HepG2 (cell line): ENCODE results near the gene TTLL13. TPM values are rescaled to one million over a fixed set of nuclear protein-coding genes. Genes with fewer than 3 reads are reported as not detected.

ENCODE experiments used
- CBX1 ChIP-seq: IDR thresholded peaks from one replicate; pipeline ENCODE4 v1.6.1; 2016; ENCODE audit warnings: antibody characterized with exemption, low read depth
- CSRNP2 ChIP-seq: sonication (generic); formaldehyde crosslinking; conservative IDR thresholded peaks from 2 replicates; pipeline ENCODE4 v1.8.0; 2022; ENCODE audit warnings: low read depth, missing genetic modification reagents
- CTCF ChIP-seq: sonication (generic); formaldehyde crosslinking; IDR thresholded peaks from 2 replicates; pipeline ENCODE4 v1.5.0; 2020; ENCODE audit warnings: mild to moderate bottlenecking, missing genetic modification reagents, moderate library complexity
- FOSL2 ChIP-seq: sonication (generic); formaldehyde crosslinking; IDR thresholded peaks from 2 replicates; pipeline ENCODE4 v1.4.0; 2020; ENCODE audit warnings: missing genetic modification reagents
- FOXP4 ChIP-seq: sonication (generic); formaldehyde crosslinking; IDR thresholded peaks from 2 replicates; pipeline ENCODE4 v1.4.0; 2020; ENCODE audit warnings: missing genetic modification reagents
- HOXA7 ChIP-seq: sonication (generic); formaldehyde crosslinking; IDR thresholded peaks from 2 replicates; pipeline ENCODE4 v1.8.1; 2022; ENCODE audit warnings: mild to moderate bottlenecking, missing genetic modification reagents, moderate library complexity
- MAFK ChIP-seq, 2 experiments: IDR thresholded peaks in 1 of 2; conservative IDR thresholded peaks in 1 of 2; 2 replicates each; pipeline ENCODE4 v1.6.1; 2011; ENCODE audit warnings: improper control_type of control experiment in 2 of 2, low read length in 2 of 2
- NFKB2 ChIP-seq: sonication (generic); formaldehyde crosslinking; IDR thresholded peaks from 2 replicates; pipeline ENCODE4 v1.4.0; 2020; ENCODE audit warnings: missing genetic modification reagents, borderline replicate concordance
- RAD21 ChIP-seq: fragments of 450-650 bp; formaldehyde crosslinking; IDR thresholded peaks from 2 replicates; pipeline ENCODE4 v1.5.0; 2020; ENCODE audit warnings: mild to moderate bottlenecking
- SAFB2 ChIP-seq: sonication (generic); formaldehyde crosslinking; IDR thresholded peaks from 2 replicates; pipeline ENCODE4 v1.5.1; 2020; ENCODE audit warnings: missing genetic modification reagents, low read depth, mild to moderate bottlenecking, borderline replicate concordance
- STAG1 ChIP-seq: sonication (generic); formaldehyde crosslinking; IDR thresholded peaks from 2 replicates; pipeline ENCODE4 v1.4.0; 2020; ENCODE audit warnings: missing genetic modification reagents
- TEAD3 ChIP-seq: optimal IDR thresholded peaks from 2 replicates; pipeline ENCODE3; 2016; ENCODE audit warnings: borderline replicate concordance
- ZBTB7B ChIP-seq: sonication (generic); formaldehyde crosslinking; IDR thresholded peaks from 2 replicates; pipeline ENCODE4 v1.4.0; 2020; ENCODE audit warnings: missing genetic modification reagents
- ZNF205 ChIP-seq: IDR thresholded peaks from 2 replicates; pipeline ENCODE4 v1.6.1; 2018; ENCODE audit warnings: missing biosample characterization, missing genetic modification reagents
- ZNF512 ChIP-seq: sonication (generic); formaldehyde crosslinking; IDR thresholded peaks from 2 replicates; pipeline ENCODE4 v1.4.0; 2020; ENCODE audit warnings: mild to moderate bottlenecking, missing genetic modification reagents
- ZNF546 ChIP-seq: sonication (generic); formaldehyde crosslinking; conservative IDR thresholded peaks from 2 replicates; pipeline ENCODE4 v1.8.1; 2023; ENCODE audit warnings: mild to moderate bottlenecking, missing genetic modification reagents
- ZNF598 ChIP-seq: sonication (generic); formaldehyde crosslinking; IDR thresholded peaks from 2 replicates; pipeline ENCODE4 v1.5.1; 2020; ENCODE audit warnings: mild to moderate bottlenecking, missing genetic modification reagents, borderline replicate concordance
- ZNF737 ChIP-seq: sonication (generic); formaldehyde crosslinking; IDR thresholded peaks from 2 replicates; pipeline ENCODE4 v1.5.0; 2020; ENCODE audit warnings: missing genetic modification reagents, mild to moderate bottlenecking, borderline replicate concordance
- ZNF841 ChIP-seq: sonication (generic); formaldehyde crosslinking; IDR thresholded peaks from 2 replicates; pipeline ENCODE4 v1.8.1; 2023; ENCODE audit warnings: missing genetic modification reagents, borderline replicate concordance
- polyA plus RNA-seq, 8 experiments: library from polyadenylated mRNA; depleted of rRNA in 3 of 8; stranded (reverse) in 7 of 8; unstranded in 1 of 8; fragments of >200 nt; fragmentation: Illumina TruSeq in 4 of 8; extraction: Trizol in 4 of 8; gene quantifications; 2 replicates each; pipeline versions ENCODE4 v1.2.1 to v1.2.3, GENCODE V29; 2011 to 2016; ENCODE audit warnings: low read depth in 4 of 8, missing spikeins in 1 of 8, mixed read lengths in 1 of 8; ENCODE audit not compliant: insufficient read depth in 1 of 8
- total RNA-seq, 5 experiments: library from RNA; depleted of rRNA; stranded (reverse); fragments of >200 nt; fragmentation: Illumina TruSeq; extraction: Trizol; gene quantifications; 2 replicates each; pipeline ENCODE4 v1.2.3, GENCODE V29; 2016; ENCODE audit warnings: low read depth in 1 of 5
- TF ChIP-seq, protein P1 (sequence below): sonication (generic); formaldehyde crosslinking; IDR thresholded peaks from 2 replicates; pipeline ENCODE4 v1.5.1; 2020; ENCODE audit warnings: missing genetic modification reagents, mild to moderate bottlenecking, borderline replicate concordance

The TTLL13 gene
- total and polyA plus RNA-seq, 2 of the 13 experiments (the other 11 are each of a cell fraction or from before 2014, with no cell fraction given), result 0.07 to 0.29 TPM

DNA sequence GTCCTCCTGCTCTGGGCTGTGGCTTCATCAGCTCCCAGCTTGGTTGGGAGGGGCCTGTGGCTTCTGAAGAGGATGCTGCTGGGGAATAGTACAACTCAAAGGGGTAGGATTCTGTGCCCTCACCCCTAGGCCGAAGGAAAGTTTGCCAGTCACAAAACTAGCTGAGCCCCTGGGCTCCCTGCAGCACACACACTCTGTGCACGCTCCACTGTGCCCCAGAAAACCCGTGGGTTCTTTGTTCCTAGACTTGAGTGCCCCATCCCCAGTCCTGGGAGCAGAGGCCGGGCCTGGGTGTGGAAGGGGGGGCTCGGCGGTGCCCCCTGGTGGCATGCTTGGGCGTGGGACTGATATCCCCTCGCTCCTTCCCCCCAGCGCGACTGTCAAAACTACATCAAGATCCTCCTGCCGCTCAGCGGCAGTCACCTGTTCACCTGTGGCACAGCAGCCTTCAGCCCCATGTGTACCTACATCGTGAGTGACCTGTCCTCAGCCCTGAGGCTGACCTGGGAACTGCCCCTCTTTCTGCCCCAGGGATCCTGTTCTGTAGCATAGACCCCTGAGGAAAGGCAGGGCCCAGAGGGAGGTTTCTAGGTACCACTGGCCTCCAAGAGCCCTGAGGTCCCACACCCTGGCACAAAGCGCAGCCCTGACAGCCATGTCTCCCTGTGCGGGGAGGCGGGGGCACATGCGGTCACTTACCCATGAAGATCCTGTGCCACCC, 29.8 kb upstream of the TTLL13 start (continued):
- TF ChIP-seq ZNF546 (no peak), FOXP4 (CRISPR knock-in tag) (no peak), SAFB2 (CRISPR knock-in tag) (no peak), ZNF512 (CRISPR knock-in tag) (0 out of 2 replicates have a peak, but pooled peaks have one; percentile 46), NFKB2 (no peak), CBX1 (no peak), STAG1 (peak; percentile 76), RAD21 (peak; percentile 90), ZBTB7B (CRISPR knock-in tag) (no peak), TEAD3 (peak; percentile 11), MAFK (conservative IDR thresholded peaks at IDR 0.05 in 1 of 2, IDR thresholded peaks at IDR 0.05 in 1 of 2; ENCODE audit: low read length in 2 of 2) (no peak), ZNF598 (no peak), HOXA7 (no peak), ZNF841 (CRISPR knock-in tag) (no peak), CSRNP2 (CRISPR knock-in tag) (no peak), CTCF (peak; percentile 78), ZNF205 (CRISPR knock-in tag) (0 out of 2 replicates have a peak, but pooled peaks have one; percentile 39), ZNF737 (CRISPR knock-in tag) (no peak), FOSL2 (no peak)
- TF ChIP-seq, protein P1, sequence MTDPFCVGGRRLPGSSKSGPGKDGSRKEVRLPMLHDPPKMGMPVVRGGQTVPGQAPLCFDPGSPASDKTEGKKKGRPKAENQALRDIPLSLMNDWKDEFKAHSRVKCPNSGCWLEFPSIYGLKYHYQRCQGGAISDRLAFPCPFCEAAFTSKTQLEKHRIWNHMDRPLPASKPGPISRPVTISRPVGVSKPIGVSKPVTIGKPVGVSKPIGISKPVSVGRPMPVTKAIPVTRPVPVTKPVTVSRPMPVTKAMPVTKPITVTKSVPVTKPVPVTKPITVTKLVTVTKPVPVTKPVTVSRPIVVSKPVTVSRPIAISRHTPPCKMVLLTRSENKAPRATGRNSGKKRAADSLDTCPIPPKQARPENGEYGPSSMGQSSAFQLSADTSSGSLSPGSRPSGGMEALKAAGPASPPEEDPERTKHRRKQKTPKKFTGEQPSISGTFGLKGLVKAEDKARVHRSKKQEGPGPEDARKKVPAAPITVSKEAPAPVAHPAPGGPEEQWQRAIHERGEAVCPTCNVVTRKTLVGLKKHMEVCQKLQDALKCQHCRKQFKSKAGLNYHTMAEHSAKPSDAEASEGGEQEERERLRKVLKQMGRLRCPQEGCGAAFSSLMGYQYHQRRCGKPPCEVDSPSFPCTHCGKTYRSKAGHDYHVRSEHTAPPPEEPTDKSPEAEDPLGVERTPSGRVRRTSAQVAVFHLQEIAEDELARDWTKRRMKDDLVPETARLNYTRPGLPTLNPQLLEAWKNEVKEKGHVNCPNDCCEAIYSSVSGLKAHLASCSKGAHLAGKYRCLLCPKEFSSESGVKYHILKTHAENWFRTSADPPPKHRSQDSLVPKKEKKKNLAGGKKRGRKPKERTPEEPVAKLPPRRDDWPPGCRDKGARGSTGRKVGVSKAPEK (CRISPR knock-in tag), result no peak
